EH (cell line): ENCODE data around the gene BGLAP.
"Not testable (repeated sequence)": the region's sequence is repeated elsewhere in the genome, so short reads cannot be mapped to it uniquely, and the experiment has no call there.

Source experiments
- DNase-seq: peaks from one replicate; pipeline ENCODE4 v3.0.0-alpha.2; 2015; ENCODE audit warnings: low read depth

The BGLAP gene

GRCh38 chr1:156241926-156242325 lies at the start of gene BGLAP:
BGLAP (plus strand) TSS chr1:156242184; CDS start chr1:156242232, 48 bp downstream.
- no peak for DNase-seq

- no peak for DNase-seq
Measured at GRCh38 chr1:156193208-156193487, 48.8 kb upstream of the BGLAP start.

- peak; percentile 100 for DNase-seq
Measured at GRCh38 chr1:156193488-156194299, 48.3 kb upstream of the BGLAP start, which contains the start of gene SLC25A44. SLC25A44 (plus strand) TSS chr1:156194104; CDS start chr1:156199848, 5,744 bp downstream.

- no peak for DNase-seq
Measured at GRCh38 chr1:156194300-156194652, 47.7 kb upstream of the BGLAP start.

GRCh38 chr1:156195853-156196252 lies 46.1 kb upstream of the BGLAP start:
- DNase-seq = no peak

- DNase-seq = no peak
Measured at GRCh38 chr1:156196445-156196844, 45.5 kb upstream of the BGLAP start.

- no peak for DNase-seq
Measured at GRCh38 chr1:156198831-156199349, 43.1 kb upstream of the BGLAP start.

GRCh38 chr1:156200044-156200443 lies 41.9 kb upstream of the BGLAP start:
- no peak for DNase-seq

- DNase-seq = peak; percentile 83
Measured at GRCh38 chr1:156203331-156203730, 38.7 kb upstream of the BGLAP start.

GRCh38 chr1:156204686-156205085 lies 37.3 kb upstream of the BGLAP start:
- DNase-seq = no peak

GRCh38 chr1:156211243-156211642 lies 30.7 kb upstream of the BGLAP start:
- no peak for DNase-seq

- DNase-seq = no peak
Measured at GRCh38 chr1:156212130-156212529, 29.9 kb upstream of the BGLAP start.

GRCh38 chr1:156212833-156213643 lies 28.9 kb upstream of the BGLAP start, which contains the start of gene PMF1:
PMF1 (plus strand) TSS chr1:156213007; CDS start chr1:156213016, 9 bp downstream.
- peak; percentile 97 for DNase-seq

GRCh38 chr1:156213644-156213966 lies 28.4 kb upstream of the BGLAP start:
- DNase-seq = no peak

GRCh38 chr1:156214024-156214748 lies 27.8 kb upstream of the BGLAP start:
- DNase-seq = peak; percentile 42

GRCh38 chr1:156216361-156217086 lies 25.5 kb upstream of the BGLAP start:
- DNase-seq = not testable (repeated sequence)

GRCh38 chr1:156217871-156218270 lies 24.1 kb upstream of the BGLAP start:
- DNase-seq = peak; percentile 38

- no peak for DNase-seq
Measured at GRCh38 chr1:156220226-156220625, 21.8 kb upstream of the BGLAP start.

GRCh38 chr1:156221986-156222692 lies 19.8 kb upstream of the BGLAP start:
- no peak for DNase-seq

GRCh38 chr1:156225677-156226014 lies 16.3 kb upstream of the BGLAP start:
- DNase-seq = no peak

- no peak for DNase-seq
Measured at GRCh38 chr1:156226116-156226538, 15.9 kb upstream of the BGLAP start.
